ENCODE results near the gene RPAP3. TPM values are rescaled to one million over a fixed set of nuclear protein-coding genes. Genes with fewer than 3 reads are reported as not detected.
"Not testable (repeated sequence)": the region's sequence is repeated elsewhere in the genome, so short reads cannot be mapped to it uniquely, and the experiment has no call there.

The RPAP3 gene
- polyA plus RNA-seq, 1 experiment: 28.2 TPM

DNA sequence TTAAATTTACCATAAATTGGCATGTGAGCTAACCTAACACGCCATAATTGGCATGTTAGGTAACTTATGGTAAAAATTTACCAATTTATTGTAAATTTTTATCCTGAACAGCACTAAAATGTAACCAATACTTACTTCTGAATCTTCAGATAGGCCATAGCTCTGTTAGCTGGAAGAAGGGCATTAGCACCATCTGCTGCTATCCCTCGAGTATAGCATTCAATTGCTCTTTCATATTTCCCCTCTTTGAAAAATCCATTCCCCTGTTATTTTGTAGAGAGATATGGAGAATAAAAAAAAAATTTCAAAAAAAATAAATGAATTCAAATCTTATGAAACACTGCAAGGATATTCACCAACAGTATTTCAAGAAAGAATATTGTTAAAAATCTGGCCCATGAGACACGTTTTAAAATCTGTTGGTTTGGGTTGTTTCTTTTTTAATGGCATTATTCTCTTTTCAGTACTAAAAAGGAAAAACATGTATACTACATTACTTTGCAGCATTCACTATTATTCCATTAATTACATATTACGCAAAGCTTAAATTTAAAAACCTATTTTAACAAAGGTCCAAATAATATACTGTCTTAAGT is 19.1 kb downstream of the RPAP3 start:
- Histone ChIP-seq H3K4me3 (ENCODE audit: low read depth, low read length) (no peak overlapping the region), H3K27me3 (ENCODE audit: control insufficient read depth, insufficient read depth, low read length) (no peaks in the 10 kb centered on the region), H3K9me3 (ENCODE audit: control insufficient read depth, insufficient read depth, low read length) (no peaks in the 10 kb centered on the region), H3K27ac (ENCODE audit: low read depth, low read length) (no peak overlapping the region)
- peak; percentile 26 for DNase-seq (ENCODE audit: low read depth, low spot score)
- CTCF ChIA-PET: interaction anchor here (0.6 to 4.1 kb wide), 22 partner anchors 10 to 852 kb away, joined by 3 to 70 read pairs (median 4); partner anchors contain the start of genes AMIGO2, PCED1B and RPAP3
- POLR2A ChIA-PET: no interaction called here
- TF ChIP-seq, protein P1, sequence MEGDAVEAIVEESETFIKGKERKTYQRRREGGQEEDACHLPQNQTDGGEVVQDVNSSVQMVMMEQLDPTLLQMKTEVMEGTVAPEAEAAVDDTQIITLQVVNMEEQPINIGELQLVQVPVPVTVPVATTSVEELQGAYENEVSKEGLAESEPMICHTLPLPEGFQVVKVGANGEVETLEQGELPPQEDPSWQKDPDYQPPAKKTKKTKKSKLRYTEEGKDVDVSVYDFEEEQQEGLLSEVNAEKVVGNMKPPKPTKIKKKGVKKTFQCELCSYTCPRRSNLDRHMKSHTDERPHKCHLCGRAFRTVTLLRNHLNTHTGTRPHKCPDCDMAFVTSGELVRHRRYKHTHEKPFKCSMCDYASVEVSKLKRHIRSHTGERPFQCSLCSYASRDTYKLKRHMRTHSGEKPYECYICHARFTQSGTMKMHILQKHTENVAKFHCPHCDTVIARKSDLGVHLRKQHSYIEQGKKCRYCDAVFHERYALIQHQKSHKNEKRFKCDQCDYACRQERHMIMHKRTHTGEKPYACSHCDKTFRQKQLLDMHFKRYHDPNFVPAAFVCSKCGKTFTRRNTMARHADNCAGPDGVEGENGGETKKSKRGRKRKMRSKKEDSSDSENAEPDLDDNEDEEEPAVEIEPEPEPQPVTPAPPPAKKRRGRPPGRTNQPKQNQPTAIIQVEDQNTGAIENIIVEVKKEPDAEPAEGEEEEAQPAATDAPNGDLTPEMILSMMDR (IDR thresholded peaks at IDR 0.05; ENCODE audit: low read depth, low read length): peak; percentile 84

DNA sequence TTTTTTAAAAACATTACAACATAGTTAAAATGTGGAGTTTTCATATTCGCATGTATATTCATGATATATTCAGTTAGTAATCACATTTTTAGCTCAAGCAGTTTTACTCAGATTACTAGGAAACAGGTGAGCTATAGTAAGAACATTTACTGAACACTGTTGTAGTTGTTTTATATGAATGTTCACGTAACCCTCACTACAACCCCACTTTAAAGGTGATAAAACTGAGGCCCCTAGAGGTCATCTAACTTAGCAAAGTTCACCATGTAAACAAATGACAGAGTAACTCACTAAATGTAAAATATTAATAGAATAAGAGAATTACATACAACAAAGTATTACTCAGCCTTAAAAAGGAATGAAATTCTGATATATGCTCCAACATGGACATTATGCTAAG is 26.0 kb downstream of the RPAP3 start:
- ChIA-PET POLR2A (no interaction called here), CTCF (no interaction called here)
- Histone ChIP-seq H3K27ac (ENCODE audit: low read depth, low read length) (no peak overlapping the region), H3K27me3 (ENCODE audit: control insufficient read depth, insufficient read depth, low read length) (no peaks in the 10 kb centered on the region), H3K4me3 (ENCODE audit: low read depth, low read length) (no peak overlapping the region), H3K9me3 (ENCODE audit: control insufficient read depth, insufficient read depth, low read length) (no peaks in the 10 kb centered on the region)
- TF ChIP-seq, protein P1 (IDR thresholded peaks at IDR 0.05; ENCODE audit: low read depth, low read length): no peak
- no peak for DNase-seq (ENCODE audit: low read depth, low spot score)

DNA sequence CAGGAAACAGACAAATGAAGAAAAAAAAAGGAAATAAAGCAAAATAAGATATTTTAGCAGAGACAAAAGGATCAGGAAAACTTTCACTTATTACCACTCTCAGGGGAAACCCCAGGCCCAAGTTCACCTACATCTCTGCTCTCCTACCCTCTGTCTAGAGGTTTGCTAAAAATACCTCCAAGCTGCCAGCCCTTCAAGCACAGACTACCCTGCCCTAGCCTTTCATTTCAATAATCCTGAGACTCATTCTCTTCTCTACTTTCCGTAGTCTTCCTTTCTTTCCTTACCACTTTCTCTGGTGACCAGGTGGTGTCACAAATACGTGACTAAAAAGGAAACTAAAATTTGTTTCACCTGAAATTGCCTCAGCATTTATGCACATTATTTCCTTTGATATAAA is 33.8 kb downstream of the RPAP3 start:
- ChIA-PET CTCF (interaction anchor here (1.0 kb wide), 1 partner anchor 639 kb away, joined by 3 read pairs; no protein-coding TSS in a partner anchor), POLR2A (no interaction called here)
- no peaks in the 10 kb centered on the region for H3K9me3 ChIP-seq (ENCODE audit: control insufficient read depth, insufficient read depth, low read length)
- no peak overlapping the region for H3K4me3 ChIP-seq (ENCODE audit: low read depth, low read length)
- no peak overlapping the region for H3K27ac ChIP-seq (ENCODE audit: low read depth, low read length)
- TF ChIP-seq, protein P1 (IDR thresholded peaks at IDR 0.05; ENCODE audit: low read depth, low read length): no peak
- DNase-seq (ENCODE audit: low read depth, low spot score): no peak
- H3K27me3 ChIP-seq (ENCODE audit: control insufficient read depth, insufficient read depth, low read length): no peaks in the 10 kb centered on the region

DNA sequence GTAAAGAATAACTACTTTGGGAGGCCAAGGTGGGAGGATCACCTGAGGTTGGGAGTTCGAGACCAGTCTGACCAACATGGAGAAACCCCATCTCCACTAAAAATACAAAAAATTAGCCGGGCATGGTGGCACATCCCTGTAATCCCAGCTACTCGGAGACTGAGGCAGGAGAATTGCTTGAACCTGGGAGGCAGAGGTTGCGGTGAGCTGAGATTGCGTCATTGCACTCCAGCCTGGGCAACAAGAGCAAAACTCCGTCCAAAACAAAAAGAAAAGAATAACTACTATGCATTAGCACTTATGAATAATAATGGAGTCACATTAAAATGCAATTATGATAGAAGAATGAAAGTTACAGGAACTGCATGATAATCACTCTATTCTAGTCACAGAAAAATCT is 37.9 kb downstream of the RPAP3 start:
- DNase-seq (ENCODE audit: low read depth, low spot score); POLR2A ChIA-PET; H3K27me3 ChIP-seq (ENCODE audit: control insufficient read depth, insufficient read depth, low read length); H3K9me3 ChIP-seq (ENCODE audit: control insufficient read depth, insufficient read depth, low read length); H3K27ac ChIP-seq (ENCODE audit: low read depth, low read length); H3K4me3 ChIP-seq (ENCODE audit: low read depth, low read length): not testable (repeated sequence)
- CTCF ChIA-PET: interaction anchor here (0.6 to 1.7 kb wide), 5 partner anchors 17 to 298 kb away, joined by 3 to 13 read pairs (median 4); no protein-coding TSS in a partner anchor

DNA sequence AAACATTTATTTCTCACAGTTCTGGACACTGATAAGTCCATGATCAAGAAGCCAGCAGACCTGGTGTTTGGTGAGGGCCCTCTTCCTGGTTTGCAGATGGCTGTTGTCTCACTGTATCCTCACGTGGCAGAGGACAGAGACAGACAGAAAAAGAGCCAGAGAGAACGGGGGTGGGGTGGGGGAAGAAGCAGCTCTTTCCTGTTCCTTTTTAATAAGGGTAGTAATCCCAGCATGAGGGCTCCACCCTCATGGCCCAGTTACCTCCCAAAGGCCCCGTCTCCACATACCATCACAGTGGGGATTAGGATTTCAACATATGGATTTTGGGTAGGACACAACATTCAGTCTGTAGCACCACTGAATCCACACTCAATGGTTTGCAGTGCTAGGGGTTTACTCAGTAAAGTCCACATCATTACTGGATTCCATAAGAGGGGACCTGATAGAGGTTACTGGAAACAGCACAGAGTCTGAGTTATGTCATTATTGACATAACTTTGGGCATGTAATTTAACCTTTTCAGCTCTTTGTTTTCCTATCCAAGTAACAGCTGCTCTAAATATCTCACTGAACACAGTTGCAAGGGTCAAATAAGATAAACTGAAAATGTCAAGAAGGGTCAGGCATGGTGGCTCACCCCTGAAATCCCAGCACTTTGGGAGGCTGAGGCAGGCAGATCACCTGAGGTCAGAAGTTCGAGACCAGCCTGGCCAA is 53.2 kb downstream of the RPAP3 start:
- TF ChIP-seq, protein P1 (IDR thresholded peaks at IDR 0.05; ENCODE audit: low read depth, low read length): no peak
- H3K4me3 ChIP-seq (ENCODE audit: low read depth, low read length): no peak overlapping the region
- ChIA-PET CTCF (interaction anchor here (0.6 to 2.7 kb wide), 14 partner anchors 9 to 627 kb away, joined by 3 to 35 read pairs (median 7); no protein-coding TSS in a partner anchor), POLR2A (interaction anchor here (0.6 kb wide), 1 partner anchor 53 kb away, joined by 7 read pairs; the partner anchor contains the start of gene RPAP3)
- H3K9me3 ChIP-seq (ENCODE audit: control insufficient read depth, insufficient read depth, low read length): no peaks in the 10 kb centered on the region
- H3K27ac ChIP-seq (ENCODE audit: low read depth, low read length): no peak overlapping the region
- DNase-seq (ENCODE audit: low read depth, low spot score): no peak
- no peaks in the 10 kb centered on the region for H3K27me3 ChIP-seq (ENCODE audit: control insufficient read depth, insufficient read depth, low read length)

All from AG04450 (cell line).